IMR-90 (cell line): ENCODE results near the gene SARDH. TPM values are rescaled to one million over a fixed set of nuclear protein-coding genes. Genes with fewer than 3 reads are reported as not detected.

Source experiments
- ATAC-seq: fragments of 200-7000 bp; cut with Tn5 transposase; 2 replicates; pipeline ENCODE4 v1.9.1; 2020; ENCODE audit warnings: low read depth, mild to moderate bottlenecking, moderate library complexity
- BruUV-seq: library from RNA; stranded (reverse); fragments of 400-500 nt; replicated peaks from 2 replicates; lab custom pipeline; 2021; lab: Mats Ljungman, UMichigan
- CTCF ChIA-PET: fragments of 300-600 bp; formaldehyde crosslinking; extraction: SDS; loops from one replicate; lab custom pipeline; 2021; ENCODE audit warnings: antibody characterized with exemption; lab: Yijun Ruan, JAX
- POLR2A ChIA-PET: fragments of 300-600 bp; sonication (Branson Sonifier 250); formaldehyde crosslinking; loops from one replicate; lab custom pipeline; 2022; ENCODE audit warnings: antibody characterized with exemption; ENCODE audit not compliant: unreplicated experiment; lab: Charles Lee
- DNase-seq: peaks from one replicate; pipeline ENCODE4 v3.0.0; 2013
- H2AFZ ChIP-seq: replicated peaks from 2 replicates; pipeline ENCODE3; 2013; ENCODE audit warnings: low read length, mild to moderate bottlenecking; ENCODE audit not compliant: poor library complexity
- H2AK5ac ChIP-seq: 2 replicates; pipeline ENCODE4 v1.6.1; 2013; ENCODE audit warnings: low read depth, low read length, inconsistent platforms
- H2AK9ac ChIP-seq: replicated peaks from 2 replicates; pipeline ENCODE3; 2013; ENCODE audit warnings: mild to moderate bottlenecking, low read depth, low read length, moderate library complexity; ENCODE audit not compliant: poor library complexity
- H2BK120ac ChIP-seq: 2 replicates; pipeline ENCODE4 v1.6.1; 2013; ENCODE audit warnings: low read depth, low read length, inconsistent platforms
- H2BK15ac ChIP-seq: 3 replicates; pipeline ENCODE4 v1.6.1; 2013; ENCODE audit warnings: low read depth, low read length, inconsistent platforms
- H2BK20ac ChIP-seq: 2 replicates; pipeline ENCODE4 v1.6.1; 2013; ENCODE audit warnings: low read depth, mild to moderate bottlenecking, inconsistent platforms, low read length, moderate library complexity
- H2BK5ac ChIP-seq: 2 replicates; pipeline ENCODE4 v1.6.1; 2013; ENCODE audit warnings: mild to moderate bottlenecking, low read depth, low read length, inconsistent platforms; ENCODE audit not compliant: poor library complexity, severe bottlenecking
- H3K14ac ChIP-seq: replicated peaks from 2 replicates; pipeline ENCODE4 v1.6.1; 2013; ENCODE audit warnings: low read depth, low read length, inconsistent platforms
- H3K18ac ChIP-seq: 2 replicates; pipeline ENCODE4 v1.6.1; 2013; ENCODE audit warnings: low read depth, low read length, control low read depth
- H3K23ac ChIP-seq: 2 replicates; pipeline ENCODE4 v1.6.1; 2013; ENCODE audit warnings: low read depth, low read length, inconsistent platforms
- H3K27ac ChIP-seq: 2 replicates; pipeline ENCODE4 v1.5.1; 2013; ENCODE audit warnings: mild to moderate bottlenecking, control low read depth, low read length; ENCODE audit not compliant: insufficient read depth
- H3K27me3 ChIP-seq: 2 replicates; pipeline ENCODE4 v1.6.1; 2013; ENCODE audit warnings: low read length; ENCODE audit not compliant: control insufficient read depth, insufficient read depth
- H3K36me3 ChIP-seq: 2 replicates; pipeline ENCODE4 v1.6.1; 2013; ENCODE audit warnings: low read length, mixed read lengths; ENCODE audit not compliant: control insufficient read depth, insufficient read depth
- H3K4ac ChIP-seq: 2 replicates; pipeline ENCODE4 v1.6.1; 2013; ENCODE audit warnings: low read depth, low read length, inconsistent platforms
- H3K4me1 ChIP-seq: 2 replicates; pipeline ENCODE4 v1.6.1; 2013; ENCODE audit warnings: low read length, mixed read lengths; ENCODE audit not compliant: control insufficient read depth, insufficient read depth
- H3K4me2 ChIP-seq: 2 replicates; pipeline ENCODE4 v1.6.1; 2013; ENCODE audit warnings: low read depth, mild to moderate bottlenecking, control low read depth, low read length, moderate library complexity
- H3K4me3 ChIP-seq: 2 replicates; pipeline ENCODE4 v1.5.1; 2013; ENCODE audit warnings: low read depth, mild to moderate bottlenecking, control low read depth, low read length, moderate library complexity; ENCODE audit not compliant: insufficient read depth
- H3K56ac ChIP-seq: 2 replicates; pipeline ENCODE4 v1.6.1; 2013; ENCODE audit warnings: low read length, inconsistent platforms; ENCODE audit not compliant: insufficient read depth; ENCODE audit errors: extremely low read depth
- H3K79me1 ChIP-seq, 2 experiments: 2 replicates each; pipeline ENCODE4 v1.6.1; 2013; ENCODE audit warnings: low read length in 2 of 2, inconsistent platforms in 1 of 2, low read depth in 1 of 2
- H3K9ac ChIP-seq: 2 replicates; pipeline ENCODE4 v1.6.1; 2013; ENCODE audit warnings: low read depth, low read length, control low read depth
- H3K9me1 ChIP-seq: 2 replicates; pipeline ENCODE4 v1.6.1; 2013; ENCODE audit warnings: low read length, inconsistent platforms; ENCODE audit not compliant: insufficient read depth
- H3K9me3 ChIP-seq: 2 replicates; pipeline ENCODE4 v1.6.1; 2013; ENCODE audit warnings: low read length; ENCODE audit not compliant: control insufficient read depth, insufficient read depth
- H4K20me1 ChIP-seq: 2 replicates; pipeline ENCODE4 v1.6.1; 2013; ENCODE audit warnings: low read length, inconsistent platforms; ENCODE audit not compliant: insufficient read depth
- H4K5ac ChIP-seq: 2 replicates; pipeline ENCODE4 v1.6.1; 2013; ENCODE audit warnings: mild to moderate bottlenecking, low read depth, low read length, control low read depth
- H4K8ac ChIP-seq, 2 experiments: 2 replicates each; pipeline ENCODE4 v1.6.1; 2013; ENCODE audit warnings: low read depth in 2 of 2, low read length in 2 of 2, control low read depth in 1 of 2, inconsistent platforms in 1 of 2
- H4K91ac ChIP-seq: 2 replicates; pipeline ENCODE4 v1.6.1; 2013; ENCODE audit warnings: low read depth, low read length, inconsistent platforms; ENCODE audit not compliant: insufficient read depth
- CEBPB ChIP-seq: IDR thresholded peaks from 2 replicates; pipeline ENCODE4 v1.6.1; 2012; ENCODE audit warnings: low read depth, low read length, improper control_type of control experiment
- FOS ChIP-seq: fragments of 150-350 bp; IDR thresholded peaks from 2 replicates; pipeline ENCODE4 v1.6.1; 2016; ENCODE audit warnings: low read depth, low read length
- USF2 ChIP-seq: fragments of 150-350 bp; IDR thresholded peaks from 2 replicates; pipeline ENCODE4 v1.6.1; 2017; ENCODE audit warnings: mild to moderate bottlenecking, antibody characterized with exemption, low read length, low read depth
- WGBS, 2 experiments: methylation state at CpG; one replicate each; pipeline versions ENCODE4 v1.1.5 to v1.1.7; 2013; ENCODE audit warnings: missing lambda C conversion rate in 2 of 2; ENCODE audit not compliant: insufficient read length in 1 of 2; ENCODE audit errors: extremely low coverage in 2 of 2; 5-methylcytosine and 5-hydroxymethylcytosine counted together
- dilution Hi-C: fragments of 300-500 bp; cut with HindIII; formaldehyde crosslinking; loops from one replicate; pipeline ENCODE4 v1.14.3; 2018; ENCODE audit warnings: low sequenced_read_pairs; ENCODE audit not compliant: unreplicated experiment
- in situ Hi-C: fragments of 300-500 bp; cut with MboI; formaldehyde crosslinking; loops from 3 replicates; pipeline ENCODE4 v1.14.3; 2019; ENCODE audit warnings: low sequenced_read_pairs, inconsistent platforms, mixed read lengths
- intact Hi-C: fragments of 100-400 bp; cut with micrococcal nuclease; formaldehyde crosslinking; loops from 2 replicates; pipeline ENCODE4 v1.10.0; 2022
- polyA plus RNA-seq, 3 experiments: library from polyadenylated mRNA; depleted of rRNA; stranded (reverse); fragments of >200 nt; gene quantifications; 2 replicates each; pipeline ENCODE4 v1.2.3, GENCODE V29; 2012; ENCODE audit warnings: low replicate concordance in 1 of 3
- total RNA-seq: library from RNA; depleted of rRNA; stranded (reverse); fragments of >200 nt; gene quantifications from 2 replicates; pipeline ENCODE4 v1.2.3, GENCODE V29; 2012
- TF ChIP-seq, protein P1 (sequence below): conservative IDR thresholded peaks from 2 replicates; pipeline ENCODE4 v1.5.1; 2012; ENCODE audit warnings: mild to moderate bottlenecking, low read depth, low read length, improper control_type of control experiment

Gene SARDH
- total and polyA plus RNA-seq, 2 of the 4 experiments (the other 2 are of a cell fraction) = 5.0 to 7.5 TPM

DNA sequence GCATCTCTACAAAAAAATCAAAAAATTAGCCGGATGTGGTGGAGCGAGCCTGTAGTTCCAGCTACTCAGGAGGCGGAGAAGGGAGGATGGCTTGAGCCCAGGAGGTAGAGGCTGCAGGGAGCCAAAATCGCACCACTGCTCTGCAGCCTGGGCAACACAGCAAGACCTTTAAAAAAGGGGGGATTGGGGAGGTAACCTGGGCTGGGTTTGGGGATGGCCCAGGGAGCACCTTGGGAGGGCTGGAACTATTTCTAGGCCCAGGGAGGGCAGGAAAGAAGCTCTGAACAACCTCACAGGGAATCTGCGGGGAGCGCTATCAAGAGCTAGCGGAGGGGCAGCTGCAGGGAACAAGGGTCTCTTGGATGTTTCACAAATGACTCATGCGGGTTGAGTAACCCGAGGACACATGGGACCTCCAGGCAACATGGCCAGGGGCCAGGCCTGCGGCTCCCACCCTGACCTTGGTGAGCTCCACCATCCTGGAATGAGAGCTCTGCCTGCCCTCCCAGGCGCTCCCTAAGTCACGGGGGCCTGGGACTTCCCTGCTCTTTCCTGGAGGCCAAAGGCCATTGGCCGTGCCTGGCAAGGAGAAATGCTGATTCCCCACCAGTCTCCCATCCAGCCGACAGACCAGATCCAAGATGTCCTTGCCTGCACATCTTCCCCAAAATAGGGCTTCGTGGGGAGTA is 23.4 kb downstream of the SARDH start:
- ChIA-PET POLR2A (interaction anchor here (0.5 to 0.6 kb wide), 2 partner anchors 266 to 744 kb away, joined by 3 read pairs; no protein-coding TSS in a partner anchor), CTCF (interaction anchor here (0.6 kb wide), 1 partner anchor 126 kb away, joined by 3 read pairs; no protein-coding TSS in a partner anchor)
- H3K4me2 ChIP-seq = peak overlapping the region; percentile 48; the same call in 1 of the 2 replicates
- peak overlapping the region; percentile 54; the same call in 1 of the 2 replicates for H3K9ac ChIP-seq
- peak overlapping the region; percentile 87 for H2AFZ ChIP-seq
- H3K4me3 ChIP-seq = no peak overlapping the region
- peak overlapping the region; percentile 93 for H3K4ac ChIP-seq
- DNase-seq (peak; percentile 84), ATAC-seq (peak; percentile 36)
- peak overlapping the region; percentile 89 for H3K27ac ChIP-seq
- no peaks in the 10 kb centered on the region for H3K27me3 ChIP-seq
- BruUV-seq = no TSS peak
- intact Hi-C loops (no loop called here), in situ Hi-C loops (no loop called here), dilution Hi-C loops (no loop called here)
- no peaks in the 10 kb centered on the region for H3K9me3 ChIP-seq
- 40% methylated on average over 1 of the region's 15 CpGs; no CpG with 5 or more reads in 1 of the 2 experiments for WGBS, 2 experiments
- peak overlapping the region; percentile 69 to 92 for H4K8ac ChIP-seq
- peak overlapping the region; percentile 71; the same call in 2 of the 3 replicates for H2BK15ac ChIP-seq
- peaks cover 0 to 7% of the 10 kb centered on the region in 2 experiments; a peak in 2 of 4 replicates for H3K79me1 ChIP-seq
- peak overlapping the region; percentile 89 for H2AK9ac ChIP-seq
- peaks cover 8% of the 10 kb centered on the region for H3K9me1 ChIP-seq
- H3K14ac ChIP-seq = peak overlapping the region; percentile 84; the same call in 1 of the 2 replicates
- H4K91ac ChIP-seq = peak overlapping the region; percentile 94
- peak overlapping the region; percentile 90 for H3K18ac ChIP-seq
- TF ChIP-seq FOS (peak; percentile 52; the same call in 1 of the 2 replicates), CEBPB (peak; percentile 71), USF2 (peak; percentile 25; the same call in 1 of the 2 replicates)
- TF ChIP-seq, protein P1, sequence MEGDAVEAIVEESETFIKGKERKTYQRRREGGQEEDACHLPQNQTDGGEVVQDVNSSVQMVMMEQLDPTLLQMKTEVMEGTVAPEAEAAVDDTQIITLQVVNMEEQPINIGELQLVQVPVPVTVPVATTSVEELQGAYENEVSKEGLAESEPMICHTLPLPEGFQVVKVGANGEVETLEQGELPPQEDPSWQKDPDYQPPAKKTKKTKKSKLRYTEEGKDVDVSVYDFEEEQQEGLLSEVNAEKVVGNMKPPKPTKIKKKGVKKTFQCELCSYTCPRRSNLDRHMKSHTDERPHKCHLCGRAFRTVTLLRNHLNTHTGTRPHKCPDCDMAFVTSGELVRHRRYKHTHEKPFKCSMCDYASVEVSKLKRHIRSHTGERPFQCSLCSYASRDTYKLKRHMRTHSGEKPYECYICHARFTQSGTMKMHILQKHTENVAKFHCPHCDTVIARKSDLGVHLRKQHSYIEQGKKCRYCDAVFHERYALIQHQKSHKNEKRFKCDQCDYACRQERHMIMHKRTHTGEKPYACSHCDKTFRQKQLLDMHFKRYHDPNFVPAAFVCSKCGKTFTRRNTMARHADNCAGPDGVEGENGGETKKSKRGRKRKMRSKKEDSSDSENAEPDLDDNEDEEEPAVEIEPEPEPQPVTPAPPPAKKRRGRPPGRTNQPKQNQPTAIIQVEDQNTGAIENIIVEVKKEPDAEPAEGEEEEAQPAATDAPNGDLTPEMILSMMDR = no peak
- H3K4me1 ChIP-seq = peaks cover 30% of the 10 kb centered on the region
- peak overlapping the region; percentile 94; the same call in 1 of the 2 replicates for H4K5ac ChIP-seq
- H2BK120ac ChIP-seq = peak overlapping the region; percentile 95
- no peaks in the 10 kb centered on the region for H3K36me3 ChIP-seq
- H2BK5ac ChIP-seq = peak overlapping the region; percentile 92
- peak overlapping the region; percentile 57 for H2BK20ac ChIP-seq
- H3K56ac ChIP-seq = peak overlapping the region; percentile 83
- peak overlapping the region; percentile 73 for H2AK5ac ChIP-seq
- H3K23ac ChIP-seq = peak overlapping the region; percentile 84; the same call in 1 of the 2 replicates
- H4K20me1 ChIP-seq = no peaks in the 10 kb centered on the region
